Karpas-422 (cell line): ENCODE measurements around the gene CCDC172. TPM values are rescaled to one million over a fixed set of nuclear protein-coding genes. Genes with fewer than 3 reads are reported as not detected.

Source experiments
- DNase-seq: peaks from one replicate; pipeline ENCODE4 v3.0.0-alpha.2; 2015
- H2AFZ ChIP-seq: fragments of 200-600 bp; sonication (generic); 2 replicates; pipeline ENCODE4 v1.6.1; 2014; ENCODE audit warnings: antibody characterized with exemption, low read length, mixed read lengths
- H3K27ac ChIP-seq: fragments of 200-600 bp; sonication (generic); 2 replicates; pipeline ENCODE4 v1.5.1; 2014; ENCODE audit warnings: mild to moderate bottlenecking, low read length, moderate library complexity
- H3K27me3 ChIP-seq: fragments of 200-600 bp; sonication (generic); 2 replicates; pipeline ENCODE4 v1.6.1; 2014; ENCODE audit warnings: low read length, mixed read lengths
- H3K36me3 ChIP-seq: fragments of 200-600 bp; sonication (generic); 2 replicates; pipeline ENCODE4 v1.6.1; 2014; ENCODE audit warnings: low read length, mixed read lengths; ENCODE audit not compliant: insufficient read depth
- H3K4me1 ChIP-seq: fragments of 200-600 bp; sonication (generic); 2 replicates; pipeline ENCODE4 v1.6.1; 2014; ENCODE audit warnings: mild to moderate bottlenecking, low read length, mixed read lengths
- H3K4me2 ChIP-seq: fragments of 200-600 bp; sonication (generic); 2 replicates; pipeline ENCODE4 v1.6.1; 2014; ENCODE audit warnings: low read length, low read depth, mild to moderate bottlenecking; ENCODE audit not compliant: poor library complexity, severe bottlenecking
- H3K4me3 ChIP-seq: fragments of 200-600 bp; sonication (generic); 2 replicates; pipeline ENCODE4 v1.5.1; 2014; ENCODE audit warnings: mild to moderate bottlenecking, antibody characterized with exemption, low read length, mixed read lengths
- H3K79me2 ChIP-seq: fragments of 200-600 bp; sonication (generic); 2 replicates; pipeline ENCODE4 v1.6.1; 2014; ENCODE audit warnings: mild to moderate bottlenecking, low read length, mixed read lengths
- H3K9ac ChIP-seq: fragments of 200-600 bp; sonication (generic); 2 replicates; pipeline ENCODE4 v1.6.0; 2014; ENCODE audit warnings: low read length
- H3K9me2 ChIP-seq: fragments of 200-600 bp; sonication (generic), shearing (Covaris generic); replicated peaks from 2 replicates; pipeline ENCODE4 v1.6.0; 2014; ENCODE audit warnings: mild to moderate bottlenecking, low read length, moderate library complexity; ENCODE audit not compliant: insufficient read depth
- H3K9me3 ChIP-seq: fragments of 300-700, 200-600 bp; sonication (generic); 2 replicates; pipeline ENCODE4 v1.6.1; 2014; ENCODE audit warnings: low read length, mixed read lengths
- H4K20me1 ChIP-seq: fragments of 200-600 bp; sonication (generic); 2 replicates; pipeline ENCODE4 v1.6.1; 2014; ENCODE audit warnings: mild to moderate bottlenecking, antibody characterized with exemption, low read length, low read depth; ENCODE audit not compliant: insufficient read depth
- total RNA-seq: library from RNA; depleted of rRNA; stranded (reverse); fragments of >200 nt; shearing (Covaris generic); gene quantifications from 2 replicates; pipeline ENCODE4 v1.2.3, GENCODE V29; 2014; ENCODE audit warnings: low replicate concordance

CCDC172 gene
- total RNA-seq, 1 experiment from 2014 or later, result not detected

DNA sequence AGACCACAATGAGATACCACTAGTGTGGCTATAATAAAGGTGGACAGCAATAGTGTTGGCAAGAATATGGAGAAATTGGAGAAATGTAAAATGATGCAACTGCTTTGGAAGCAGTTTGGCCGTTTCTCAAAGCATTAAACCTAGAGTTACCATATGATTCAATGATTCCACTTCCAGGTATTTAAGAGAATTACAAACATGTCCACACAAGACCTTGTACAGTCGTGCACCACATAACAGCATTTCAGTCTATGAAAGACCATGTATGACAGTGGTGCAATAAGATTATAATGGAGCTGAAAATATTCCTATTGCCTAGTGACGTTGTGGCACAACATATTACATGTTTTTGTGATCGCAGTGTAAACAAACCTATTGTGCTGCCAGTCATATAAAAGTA, 29.6 kb downstream of the CCDC172 start:
- no peaks in the 10 kb centered on the region for H3K27me3 ChIP-seq
- no peak overlapping the region for H3K4me3 ChIP-seq
- H3K9ac ChIP-seq, result no peak overlapping the region
- H3K4me1 ChIP-seq, result no peaks in the 10 kb centered on the region
- no peak overlapping the region for H3K27ac ChIP-seq
- H3K36me3 ChIP-seq, result no peaks in the 10 kb centered on the region
- no peak for DNase-seq
- no peak overlapping the region for H2AFZ ChIP-seq
- no peaks in the 10 kb centered on the region for H3K79me2 ChIP-seq
- H3K9me2 ChIP-seq, result no peaks in the 10 kb centered on the region; the same call in 1 of the 2 replicates
- H3K4me2 ChIP-seq, result no peak overlapping the region
- no peaks in the 10 kb centered on the region for H4K20me1 ChIP-seq
- no peaks in the 10 kb centered on the region for H3K9me3 ChIP-seq

DNA sequence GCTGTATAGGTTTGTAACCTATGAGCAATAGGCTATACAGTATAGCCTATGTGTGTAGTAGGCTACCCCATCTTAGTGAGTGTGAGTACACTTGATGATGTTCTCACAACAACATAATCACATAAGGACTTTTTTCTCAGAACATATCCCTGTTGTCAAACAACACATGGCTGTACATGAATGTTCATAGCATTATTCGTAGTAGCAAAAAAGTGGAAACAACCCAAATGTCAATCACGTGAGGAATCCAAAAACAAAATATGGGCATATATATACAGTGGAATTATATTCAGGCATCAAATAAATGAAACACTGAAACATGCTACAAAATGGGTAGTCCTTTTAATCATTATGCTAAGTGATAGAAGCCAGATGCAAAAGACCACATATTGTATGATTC, 31.1 kb downstream of the CCDC172 start:
- Histone ChIP-seq H3K79me2 (no peaks in the 10 kb centered on the region), H3K9ac (no peak overlapping the region), H3K4me2 (no peak overlapping the region), H4K20me1 (no peaks in the 10 kb centered on the region), H3K27ac (no peak overlapping the region), H3K9me2 (no peaks in the 10 kb centered on the region; the same call in 1 of the 2 replicates), H3K27me3 (no peaks in the 10 kb centered on the region), H3K4me1 (no peaks in the 10 kb centered on the region), H3K4me3 (no peak overlapping the region), H2AFZ (no peak overlapping the region), H3K9me3 (no peaks in the 10 kb centered on the region), H3K36me3 (no peaks in the 10 kb centered on the region)
- no peak for DNase-seq

DNA sequence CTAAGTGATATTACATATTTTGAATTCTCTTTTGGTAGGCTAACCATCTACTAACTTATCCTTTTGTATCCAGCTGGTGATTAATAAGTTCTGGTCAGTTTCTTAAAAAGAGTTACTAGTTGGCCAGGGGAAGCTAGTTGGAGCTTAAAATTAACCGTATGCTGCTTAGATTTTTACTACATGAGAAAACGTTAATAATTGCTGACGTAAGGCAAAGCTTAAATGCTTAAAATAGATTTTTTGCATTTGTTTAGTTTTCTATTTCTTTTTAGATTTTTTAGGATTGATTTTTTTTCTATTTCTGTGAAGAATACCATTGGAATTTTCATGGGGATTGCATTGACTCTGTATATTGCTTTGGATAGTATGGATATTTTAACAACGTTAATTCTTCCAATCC, 32.6 kb downstream of the CCDC172 start:
- no peak overlapping the region for H3K4me3 ChIP-seq
- H3K4me1 ChIP-seq, result no peaks in the 10 kb centered on the region
- H3K9me2 ChIP-seq, result no peaks in the 10 kb centered on the region
- no peaks in the 10 kb centered on the region for H3K9me3 ChIP-seq
- H3K36me3 ChIP-seq, result no peaks in the 10 kb centered on the region
- no peaks in the 10 kb centered on the region for H4K20me1 ChIP-seq
- H2AFZ ChIP-seq, result no peak overlapping the region
- H3K27me3 ChIP-seq, result no peaks in the 10 kb centered on the region
- no peak overlapping the region for H3K27ac ChIP-seq
- H3K79me2 ChIP-seq, result no peaks in the 10 kb centered on the region
- no peak for DNase-seq
- H3K9ac ChIP-seq, result no peak overlapping the region
- no peak overlapping the region for H3K4me2 ChIP-seq

DNA sequence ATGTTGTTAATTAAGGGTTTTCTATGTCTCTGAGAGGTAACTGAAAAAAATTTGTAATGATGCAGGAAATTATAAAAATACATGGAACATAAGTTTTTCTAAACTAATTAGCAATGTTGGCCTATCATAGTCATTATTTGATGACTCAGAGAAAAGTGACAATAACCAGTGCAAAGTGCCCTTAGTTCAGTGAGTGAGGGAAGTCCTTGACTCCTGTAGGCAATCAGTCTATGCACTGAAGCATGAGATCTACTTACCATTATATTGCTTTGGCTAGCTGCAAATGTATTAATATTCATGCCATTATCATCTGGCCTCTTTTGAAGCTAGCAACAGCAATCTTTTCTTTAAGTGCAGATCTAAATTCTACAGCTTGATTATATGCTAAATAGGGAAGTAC, 40.6 kb downstream of the CCDC172 start:
- H2AFZ ChIP-seq, result no peak overlapping the region
- H4K20me1 ChIP-seq, result no peaks in the 10 kb centered on the region
- H3K27ac ChIP-seq, result no peak overlapping the region
- H3K36me3 ChIP-seq, result no peaks in the 10 kb centered on the region
- H3K9ac ChIP-seq, result no peak overlapping the region
- H3K4me2 ChIP-seq, result no peak overlapping the region
- no peaks in the 10 kb centered on the region for H3K9me3 ChIP-seq
- H3K4me1 ChIP-seq, result no peaks in the 10 kb centered on the region
- H3K4me3 ChIP-seq, result no peak overlapping the region
- no peak for DNase-seq
- H3K79me2 ChIP-seq, result no peaks in the 10 kb centered on the region
- no peaks in the 10 kb centered on the region for H3K9me2 ChIP-seq
- no peaks in the 10 kb centered on the region for H3K27me3 ChIP-seq

DNA sequence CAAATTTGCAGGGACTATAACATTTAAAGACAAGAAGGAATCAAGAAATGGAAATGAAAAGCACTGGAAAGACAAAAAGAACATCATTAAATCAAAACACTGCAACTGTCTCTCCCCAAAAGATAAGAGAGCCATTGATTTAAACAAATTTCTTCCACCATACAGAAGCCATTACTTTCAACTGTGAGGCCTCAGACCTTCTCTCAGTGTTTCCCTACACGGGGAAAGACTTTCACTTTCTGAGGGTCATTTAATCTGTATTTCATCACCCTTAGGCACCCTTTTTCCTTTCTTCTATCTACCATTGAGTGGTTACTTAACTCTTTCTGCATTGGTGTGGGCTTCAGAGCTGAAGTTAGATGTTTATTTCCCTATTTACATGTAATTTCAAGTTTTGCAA, 47.5 kb downstream of the CCDC172 start:
- Histone ChIP-seq H4K20me1 (no peaks in the 10 kb centered on the region), H2AFZ (no peak overlapping the region), H3K36me3 (no peaks in the 10 kb centered on the region), H3K9ac (no peak overlapping the region), H3K9me3 (no peaks in the 10 kb centered on the region), H3K27me3 (no peaks in the 10 kb centered on the region), H3K9me2 (no peaks in the 10 kb centered on the region), H3K27ac (no peak overlapping the region), H3K4me2 (no peak overlapping the region), H3K79me2 (no peaks in the 10 kb centered on the region), H3K4me1 (no peaks in the 10 kb centered on the region), H3K4me3 (no peak overlapping the region)
- DNase-seq, result no peak

DNA sequence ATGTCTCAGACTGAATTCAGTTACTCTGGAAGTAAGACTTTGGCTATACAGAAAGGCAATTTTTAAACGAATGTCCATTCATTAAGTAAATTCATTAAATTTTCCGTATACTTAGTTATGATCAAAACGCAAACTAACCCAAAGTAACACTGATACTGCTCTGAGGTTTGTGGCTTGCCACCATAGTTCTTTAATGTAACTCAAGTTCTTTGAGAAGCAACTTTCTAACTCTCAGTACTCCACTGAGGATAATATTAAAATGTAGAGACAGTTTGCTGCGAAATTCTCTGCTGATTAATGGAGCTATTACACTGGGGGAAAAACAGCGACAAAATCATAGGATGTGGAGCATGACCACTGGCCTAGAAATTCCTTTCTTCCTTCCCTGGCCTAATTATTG, 58.0 kb downstream of the CCDC172 start:
- Histone ChIP-seq H3K4me2 (no peak overlapping the region), H3K4me3 (no peak overlapping the region), H2AFZ (no peak overlapping the region), H3K27me3 (no peaks in the 10 kb centered on the region), H3K4me1 (no peaks in the 10 kb centered on the region), H3K9me2 (no peaks in the 10 kb centered on the region), H4K20me1 (no peaks in the 10 kb centered on the region), H3K27ac (no peak overlapping the region), H3K9me3 (no peaks in the 10 kb centered on the region), H3K36me3 (no peaks in the 10 kb centered on the region), H3K9ac (no peak overlapping the region), H3K79me2 (no peaks in the 10 kb centered on the region)
- DNase-seq, result no peak

DNA sequence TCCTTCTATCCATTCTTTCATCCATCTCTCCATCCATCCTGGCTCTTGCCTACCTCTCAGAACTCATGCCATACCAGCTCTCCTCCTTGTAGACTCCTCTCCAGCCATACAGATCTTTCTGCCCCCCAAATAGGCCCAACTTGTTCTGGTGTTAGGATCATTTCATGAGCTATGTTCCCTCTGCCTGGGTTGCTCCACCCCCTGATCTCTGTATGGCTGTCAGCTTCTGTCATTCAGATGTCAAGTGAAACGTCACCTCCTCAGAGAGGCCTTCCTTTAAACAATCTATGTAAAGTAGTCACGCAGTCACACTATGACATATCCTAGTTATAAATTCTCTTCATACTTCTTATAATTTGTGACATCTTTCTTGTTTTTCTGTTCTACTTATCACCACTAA, 61.1 kb downstream of the CCDC172 start:
- no peak for DNase-seq
- no peak overlapping the region for H3K9ac ChIP-seq
- H3K4me2 ChIP-seq, result no peak overlapping the region
- H3K9me3 ChIP-seq, result no peaks in the 10 kb centered on the region
- H3K4me1 ChIP-seq, result no peaks in the 10 kb centered on the region
- no peaks in the 10 kb centered on the region for H3K79me2 ChIP-seq
- H3K27ac ChIP-seq, result no peak overlapping the region
- H4K20me1 ChIP-seq, result no peaks in the 10 kb centered on the region
- no peak overlapping the region for H2AFZ ChIP-seq
- H3K36me3 ChIP-seq, result no peaks in the 10 kb centered on the region
- no peak overlapping the region for H3K4me3 ChIP-seq
- no peaks in the 10 kb centered on the region for H3K27me3 ChIP-seq
- no peaks in the 10 kb centered on the region for H3K9me2 ChIP-seq

DNA sequence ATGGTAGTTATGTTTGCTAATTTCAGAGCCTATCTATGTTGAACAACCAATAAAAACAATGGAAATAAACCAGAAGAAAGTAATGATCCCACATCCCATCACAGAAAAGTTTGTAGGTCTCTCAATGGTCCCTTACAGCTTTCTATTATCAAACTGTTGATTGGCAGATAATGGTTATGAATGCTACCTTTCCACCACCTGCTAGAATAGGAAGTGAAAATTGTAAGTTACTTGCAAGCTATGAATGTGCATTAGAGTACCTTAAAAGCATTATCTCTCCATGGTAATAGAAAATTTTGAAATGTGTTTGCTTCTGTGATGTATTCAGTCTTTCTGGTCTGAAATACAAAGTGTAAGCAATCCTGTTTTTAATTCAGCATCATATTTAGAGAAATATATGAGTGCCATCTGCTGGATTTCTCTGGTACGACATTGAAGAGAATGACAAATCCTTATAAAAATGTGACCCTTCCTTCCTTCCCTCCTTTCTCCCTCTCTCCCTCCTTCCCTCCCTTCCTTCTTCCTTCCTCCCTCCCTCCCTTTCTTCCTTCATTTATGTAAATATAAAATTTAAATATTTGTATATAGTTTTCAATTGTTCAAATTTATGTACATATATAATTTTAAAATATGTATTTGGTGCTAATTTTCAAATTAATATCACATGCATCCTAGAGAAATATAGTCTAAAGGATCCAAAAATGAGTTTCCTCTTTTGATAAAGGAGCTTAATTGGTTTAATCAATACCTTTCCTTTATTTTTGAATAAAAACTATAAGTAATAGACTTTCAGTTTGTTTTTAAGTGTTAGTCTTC, 62.0 kb downstream of the CCDC172 start:
- no peak overlapping the region for H2AFZ ChIP-seq
- no peaks in the 10 kb centered on the region for H3K9me2 ChIP-seq
- no peaks in the 10 kb centered on the region for H3K36me3 ChIP-seq
- H3K9ac ChIP-seq, result no peak overlapping the region
- H3K4me1 ChIP-seq, result no peaks in the 10 kb centered on the region
- H3K79me2 ChIP-seq, result no peaks in the 10 kb centered on the region
- H3K27me3 ChIP-seq, result no peaks in the 10 kb centered on the region
- H3K4me2 ChIP-seq, result no peak overlapping the region
- no peaks in the 10 kb centered on the region for H4K20me1 ChIP-seq
- H3K27ac ChIP-seq, result no peak overlapping the region
- DNase-seq, result peak; percentile 66
- no peak overlapping the region for H3K4me3 ChIP-seq
- H3K9me3 ChIP-seq, result no peaks in the 10 kb centered on the region
